ENCODE data around the gene AGBL4.
A peak's percentile ranks its signal among the peaks of the same experiment; 100 is the strongest.

AGBL4 gene

DNA sequence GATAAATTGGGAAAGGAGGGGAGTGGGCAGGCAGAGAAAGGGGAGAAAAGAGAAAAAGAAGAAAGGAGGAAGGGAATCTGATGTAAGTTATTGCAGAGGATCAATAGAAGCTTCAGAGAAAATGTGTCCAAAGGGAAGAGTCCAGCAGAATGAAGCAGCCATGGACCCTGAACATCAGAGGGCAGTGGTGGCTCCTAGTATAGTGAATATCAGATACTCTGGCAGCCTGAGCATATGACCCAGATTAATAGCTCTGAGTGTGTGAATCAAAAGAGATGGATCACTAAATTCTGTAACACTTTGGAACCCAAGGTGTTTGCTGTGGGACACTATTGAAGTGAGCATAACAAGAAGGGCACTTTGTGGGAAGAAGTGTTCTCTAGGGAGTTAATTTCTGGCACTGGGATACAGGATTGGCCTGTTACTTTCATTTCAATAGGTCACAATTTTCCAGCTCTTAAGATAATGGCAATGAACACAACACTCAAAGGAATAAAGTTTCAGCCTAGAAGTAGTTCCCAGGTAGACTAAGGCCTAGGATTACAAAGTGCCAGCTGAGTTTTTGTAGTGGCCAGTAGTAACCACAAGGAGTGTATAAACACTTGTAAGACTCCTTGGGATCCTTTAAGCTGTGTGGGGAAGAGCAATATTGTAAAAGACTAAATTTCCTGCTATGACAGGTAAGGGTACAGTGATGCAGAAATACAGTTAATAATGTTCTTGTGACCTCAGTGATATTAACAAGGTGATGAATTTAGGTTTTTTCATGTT, 1082.6 kb downstream of the AGBL4 start:
- DNase-seq (ENCODE audit: low spot score), result no peak

DNA sequence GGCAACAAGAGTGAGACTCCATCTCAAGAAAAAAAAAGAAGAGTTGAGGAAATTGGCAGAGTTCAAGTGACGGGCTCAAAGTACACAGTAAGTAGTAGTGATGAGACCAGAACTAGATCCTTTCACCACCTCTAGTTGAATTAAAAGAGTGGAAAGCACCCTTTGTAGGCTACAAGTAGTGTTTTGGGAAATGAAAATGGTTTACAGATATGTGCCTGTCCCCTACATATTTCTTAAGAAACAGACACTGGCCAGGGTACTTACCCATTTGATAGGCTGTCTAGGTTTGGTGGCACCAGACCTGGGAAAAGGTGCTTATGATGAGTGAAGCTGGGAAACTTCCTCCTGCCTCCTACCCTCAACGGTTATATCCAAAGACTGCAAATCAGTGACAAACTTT, 1083.4 kb downstream of the AGBL4 start:
- no peak for DNase-seq (ENCODE audit: low spot score)

DNA sequence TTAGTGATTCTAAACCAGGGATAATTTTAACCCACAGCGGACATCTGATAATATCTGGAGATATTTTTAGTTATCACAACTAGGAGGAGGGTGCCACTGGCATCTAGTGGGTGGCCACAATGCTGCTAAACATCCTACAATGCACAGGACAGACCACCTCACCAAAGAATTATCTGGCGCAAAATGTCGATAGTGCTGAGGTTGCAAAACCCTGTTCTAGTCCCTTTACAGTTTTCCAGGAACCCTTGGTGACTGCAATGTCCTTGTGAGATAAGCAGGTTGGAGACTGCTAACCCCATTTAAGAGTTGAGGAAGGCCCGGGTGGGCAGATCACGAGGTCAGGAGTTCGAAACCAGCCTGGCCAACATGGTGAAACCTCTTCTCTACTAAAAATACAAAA, 1083.9 kb downstream of the AGBL4 start:
- DNase-seq (ENCODE audit: low spot score), result no peak

DNA sequence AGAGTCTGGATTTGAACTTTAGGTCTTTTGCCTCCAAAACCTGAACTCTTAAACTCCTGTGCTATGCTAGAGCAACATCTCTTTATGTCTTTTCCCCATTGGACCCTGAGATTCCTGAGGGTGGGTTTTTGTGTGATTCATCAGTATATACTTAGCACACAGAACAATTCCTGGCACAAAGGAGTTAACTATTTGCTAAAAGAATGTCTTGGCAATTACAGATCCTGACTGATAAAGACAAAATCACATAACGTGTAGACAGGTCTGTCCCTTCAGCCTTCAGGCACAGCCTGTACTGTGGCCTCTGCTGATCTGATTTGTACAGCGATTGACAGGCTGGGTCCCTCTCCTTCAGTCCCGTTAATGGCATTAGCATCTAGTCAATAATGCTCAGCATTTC, 1084.7 kb downstream of the AGBL4 start:
- DNase-seq (ENCODE audit: low spot score), result no peak

DNA sequence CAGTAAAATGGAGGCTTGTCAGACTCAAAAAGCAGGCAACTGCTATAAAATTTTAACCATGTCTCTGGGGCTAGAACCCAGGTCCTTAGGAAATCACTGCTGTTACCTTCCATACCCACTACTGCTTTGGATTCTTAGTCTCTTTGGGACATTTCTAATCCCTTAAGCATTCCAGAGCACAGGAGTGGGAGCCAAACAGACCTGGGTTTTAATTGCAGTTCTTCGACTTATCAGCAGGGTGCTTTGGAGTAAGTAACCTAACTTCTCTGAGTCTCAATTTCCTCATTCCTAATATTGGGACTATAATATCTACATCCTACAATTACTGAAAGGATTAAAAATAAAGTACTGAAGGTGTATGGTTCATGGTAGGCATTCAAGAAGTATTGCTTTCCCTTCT, 1086.0 kb downstream of the AGBL4 start:
- no peak for DNase-seq (ENCODE audit: low spot score)

DNA sequence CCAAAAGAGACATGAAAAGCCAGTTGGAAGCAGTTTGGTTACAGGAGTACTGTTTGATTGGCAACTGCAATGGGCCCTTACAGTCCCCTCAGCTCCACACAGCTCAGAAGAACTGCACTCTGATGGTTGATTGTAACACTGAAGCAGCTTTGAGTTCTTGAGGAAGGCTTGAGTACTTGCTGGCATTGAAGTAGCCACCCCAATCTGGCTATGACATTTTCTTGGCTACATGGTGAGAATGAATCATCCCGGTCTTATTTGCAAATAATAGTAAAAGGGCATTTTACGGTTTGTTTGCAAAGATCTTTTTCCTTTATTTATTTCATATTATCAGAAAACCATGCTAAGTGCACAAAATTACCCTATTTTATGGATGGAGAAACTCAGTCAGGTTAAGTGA, 1087.3 kb downstream of the AGBL4 start:
- DNase-seq (ENCODE audit: low spot score), result no peak

DNA sequence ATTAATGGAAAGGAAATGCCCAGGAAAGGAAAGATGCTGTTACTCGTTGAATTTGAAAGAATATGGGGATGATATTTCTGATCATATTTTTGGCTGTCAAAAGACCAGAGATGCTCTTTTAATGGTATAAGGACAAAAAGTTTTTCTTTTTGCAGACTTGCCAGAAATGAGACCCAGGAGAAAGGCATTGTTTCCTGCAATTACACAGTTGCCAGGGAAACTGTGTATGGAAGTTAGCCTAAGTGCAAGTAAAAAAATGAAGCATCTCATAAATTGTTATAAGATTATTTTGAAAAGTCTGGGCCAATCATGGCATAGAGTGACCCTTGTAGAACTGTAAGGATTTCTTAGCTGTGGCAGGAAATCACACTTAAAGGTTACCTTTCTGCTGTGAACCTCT, 1091.4 kb downstream of the AGBL4 start:
- no peak for DNase-seq (ENCODE audit: low spot score)

DNA sequence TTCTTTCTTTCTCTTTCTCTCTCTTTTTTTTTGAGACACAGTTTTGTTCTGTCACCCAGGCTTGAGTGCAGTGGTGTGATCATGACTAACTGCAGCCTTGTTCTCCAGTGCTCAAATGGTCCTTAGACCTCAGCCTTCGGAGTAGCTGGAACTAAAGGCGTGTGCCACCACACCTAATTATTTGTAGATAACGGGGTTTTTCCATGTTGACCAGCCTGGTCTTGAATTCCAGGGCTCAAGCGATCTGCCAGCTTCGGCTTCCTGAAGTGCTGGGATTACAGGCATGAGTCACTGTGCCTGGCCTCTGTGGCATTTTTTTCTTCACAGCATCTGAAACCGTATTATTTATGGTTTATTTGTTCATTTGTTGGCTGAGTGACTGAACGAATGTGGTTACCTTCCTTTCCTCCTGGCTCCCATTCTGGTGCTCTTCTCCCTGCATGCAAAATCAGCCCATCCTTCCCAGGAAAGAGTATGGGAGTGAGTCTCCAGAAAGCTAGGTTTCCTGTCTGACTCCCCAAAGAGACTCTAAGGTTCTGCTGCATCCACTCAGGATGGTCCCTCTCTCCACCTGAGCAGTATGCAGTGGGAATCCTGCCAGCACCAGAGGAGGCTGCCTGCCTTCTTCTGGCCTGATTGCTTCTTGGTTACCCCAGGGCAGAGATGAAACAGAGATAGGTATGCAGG, 1092.1 kb downstream of the AGBL4 start:
- DNase-seq (ENCODE audit: low spot score), result no peak

DNA sequence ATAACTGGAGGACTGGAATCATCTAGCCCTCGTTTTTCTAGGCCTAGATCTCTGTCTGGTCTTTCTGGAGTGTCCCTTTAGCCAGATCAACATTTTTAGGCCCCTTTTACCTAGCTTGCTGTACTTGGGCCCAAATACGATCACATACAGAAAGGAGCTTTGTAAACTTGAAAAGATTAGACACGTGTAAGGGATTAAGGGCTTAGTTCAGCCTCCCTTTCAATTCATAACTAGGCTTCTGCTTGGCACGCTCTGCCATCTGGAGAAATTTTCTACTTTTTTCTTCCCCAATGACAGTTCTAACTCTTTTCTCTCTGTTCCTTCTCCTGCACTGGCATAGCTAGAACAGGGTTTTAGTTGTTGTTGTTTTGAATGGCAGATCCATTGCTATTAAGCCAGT, 1093.7 kb downstream of the AGBL4 start:
- no peak for DNase-seq (ENCODE audit: low spot score)

DNA sequence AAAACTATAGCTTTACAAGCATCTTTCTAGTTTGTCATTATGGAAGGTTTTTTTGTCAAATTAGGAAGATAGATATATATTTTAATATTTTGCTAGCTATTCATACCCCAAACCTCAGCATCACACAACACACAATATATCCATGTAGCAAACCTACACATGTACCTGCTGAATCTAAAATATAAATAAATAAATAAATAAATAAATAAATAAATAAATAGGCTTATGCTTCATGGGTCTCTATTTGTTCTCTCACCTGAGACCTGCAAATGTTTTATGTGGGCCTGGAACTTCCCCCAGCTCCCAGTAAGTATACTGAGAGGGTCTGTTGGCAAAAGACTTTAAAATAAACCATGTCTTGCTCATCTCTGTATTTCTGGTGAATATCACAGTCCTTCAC, 1099.7 kb downstream of the AGBL4 start:
- no peak for DNase-seq (ENCODE audit: low spot score)

DNA sequence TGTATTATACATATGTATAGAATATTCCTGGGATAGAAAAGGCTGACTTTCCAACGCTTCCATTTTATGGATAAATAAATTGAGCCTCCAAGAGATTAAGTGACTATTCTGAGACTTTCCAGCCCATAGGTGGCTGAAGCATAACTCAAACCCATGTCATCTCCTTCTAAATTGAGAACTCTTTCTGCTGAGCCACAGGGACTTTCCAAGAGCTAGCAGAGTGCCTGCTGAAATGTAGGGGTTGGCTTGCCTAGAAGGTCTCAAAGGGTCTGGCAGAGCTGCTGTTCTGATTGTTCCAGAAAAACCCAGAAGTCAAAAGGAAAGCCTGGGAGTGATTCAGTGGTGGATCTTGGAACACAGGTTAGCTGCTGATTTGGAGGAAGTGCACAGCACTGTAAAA, 1100.6 kb downstream of the AGBL4 start:
- DNase-seq (ENCODE audit: low spot score), result no peak

DNA sequence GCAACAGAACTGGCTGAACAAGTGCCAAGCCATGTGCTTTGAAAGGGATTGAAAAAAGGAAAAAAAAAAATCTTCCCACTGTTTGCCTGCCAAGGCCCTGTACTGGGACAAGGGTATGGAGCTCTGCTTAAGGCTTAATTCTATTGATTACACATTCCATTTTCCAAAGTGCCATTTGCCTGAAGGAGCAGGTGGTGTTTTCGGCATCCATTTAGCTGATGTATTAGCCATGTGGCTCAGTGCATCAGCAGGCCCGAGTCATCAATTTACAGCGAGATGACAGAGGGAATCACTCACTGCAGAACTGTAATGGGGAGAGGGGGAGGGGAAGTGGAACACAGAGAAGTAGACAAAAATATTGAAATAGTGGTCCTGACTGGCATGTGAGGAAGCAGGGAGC, 1102.9 kb downstream of the AGBL4 start:
- no peak for DNase-seq (ENCODE audit: low spot score)

DNA sequence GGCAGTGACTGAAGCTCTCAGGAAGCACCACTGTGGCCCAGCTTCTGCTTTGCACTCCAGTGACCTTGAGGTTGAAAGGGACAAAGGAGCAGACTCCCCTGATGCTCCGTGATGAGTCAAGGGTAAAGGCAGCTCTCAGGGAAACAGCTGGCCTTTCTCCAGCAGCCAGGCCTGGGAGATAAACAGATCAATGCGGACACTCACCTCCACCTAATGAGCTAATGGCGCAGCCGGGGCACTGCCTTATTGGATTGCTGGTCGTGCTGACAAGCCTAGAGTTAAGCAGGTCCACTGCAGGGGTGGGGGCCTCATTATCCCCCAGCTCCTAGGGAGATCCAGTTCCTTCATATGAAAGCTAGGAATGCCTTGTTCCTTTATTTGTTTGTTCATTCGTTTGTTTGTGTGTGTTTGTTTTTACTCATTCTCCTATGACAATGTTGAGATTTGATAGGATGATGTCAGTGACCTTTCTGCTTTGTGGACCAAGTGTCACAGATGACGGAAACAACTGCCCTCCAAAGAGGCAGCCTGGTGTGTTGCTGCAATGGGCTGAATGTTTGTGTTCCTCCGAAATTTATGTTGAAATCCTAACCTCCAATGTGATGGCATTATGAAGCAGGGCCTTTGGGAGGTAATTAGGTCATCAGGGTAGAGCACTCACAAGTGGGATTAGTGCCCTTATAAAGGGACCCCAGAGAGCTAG, 1105.7 kb downstream of the AGBL4 start:
- DNase-seq (ENCODE audit: low spot score), result no peak

DNA sequence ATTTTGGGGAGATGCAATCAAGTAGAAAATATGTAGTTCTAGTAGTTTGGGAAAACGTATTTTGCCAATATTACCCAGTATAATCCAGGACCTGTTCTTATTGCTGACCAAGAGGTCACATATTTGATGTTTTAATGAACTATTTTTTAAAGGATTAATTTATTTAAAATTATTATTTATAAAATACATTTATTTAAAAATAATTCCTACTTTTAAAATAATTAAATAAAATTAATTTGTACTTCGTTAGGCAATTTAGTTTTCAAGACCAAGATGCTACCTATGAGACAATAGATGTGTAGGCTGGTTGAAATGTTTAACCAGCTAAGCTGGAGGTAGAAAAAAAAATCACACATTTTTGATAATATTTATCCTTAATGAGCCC, 1106.7 kb downstream of the AGBL4 start:
- no peak for DNase-seq (ENCODE audit: low spot score)

DNA sequence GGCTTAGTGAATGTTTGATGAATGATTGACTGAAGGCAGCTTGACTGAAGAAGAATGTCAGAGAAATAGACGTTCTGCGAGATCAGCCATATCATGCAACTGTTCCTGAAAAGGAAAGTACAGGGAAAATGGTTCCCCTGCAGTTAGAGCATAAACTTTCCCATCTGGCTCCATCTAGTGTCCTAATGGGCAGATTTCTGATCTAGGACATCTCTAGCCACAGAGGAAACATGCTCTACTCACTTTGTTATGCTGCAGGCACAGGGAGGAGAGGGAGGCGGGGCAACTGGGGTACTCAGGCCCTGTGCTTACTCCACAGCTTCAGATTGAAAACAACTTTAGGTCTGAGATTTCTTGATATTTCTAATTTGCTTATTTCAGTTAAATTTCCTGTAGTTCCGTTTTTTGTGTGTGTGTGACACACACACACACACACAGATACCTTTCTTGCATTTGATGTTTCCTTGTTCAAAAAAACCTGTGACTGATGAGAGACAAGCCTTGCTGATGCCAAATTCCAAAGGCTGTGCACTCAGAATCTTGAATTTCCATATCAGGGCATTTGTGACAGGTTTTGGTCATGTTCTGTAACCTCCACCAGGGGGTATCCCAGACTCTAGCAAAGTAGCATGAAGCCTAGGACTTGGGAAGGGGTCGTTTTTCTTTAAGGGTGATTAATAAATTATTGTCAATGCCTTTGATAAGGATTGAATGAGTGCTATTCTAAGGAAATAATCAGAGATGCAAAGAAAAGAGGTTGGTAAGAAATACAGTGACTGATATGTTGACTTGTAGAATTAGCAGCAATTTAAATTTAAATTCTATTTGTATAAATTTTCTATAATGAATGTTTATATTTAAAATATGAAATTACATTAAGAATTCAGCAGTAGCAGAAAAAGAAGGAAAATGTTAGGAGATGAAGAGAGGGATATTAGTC, 1107.4 kb downstream of the AGBL4 start:
- DNase-seq (ENCODE audit: low spot score), result peak; percentile 20

DNA sequence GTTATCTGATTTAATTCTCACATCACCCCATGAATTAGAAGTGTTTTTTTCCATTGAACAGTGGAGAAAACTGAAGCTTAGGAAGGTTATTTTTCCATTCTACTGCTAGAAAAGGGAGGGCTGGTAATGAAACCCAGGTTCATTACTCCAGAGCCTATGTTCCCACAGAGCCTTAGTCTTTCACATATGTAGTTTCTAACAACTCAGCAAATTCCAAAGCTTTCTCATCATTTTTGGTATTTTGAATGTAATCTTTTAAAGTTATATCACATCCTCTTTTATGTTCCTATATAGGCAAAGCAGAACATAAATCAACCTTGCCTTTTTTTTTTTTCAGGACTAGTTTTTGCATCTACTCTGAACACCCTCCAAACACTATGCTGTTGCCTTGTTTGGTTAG, 1115.1 kb downstream of the AGBL4 start:
- no peak for DNase-seq (ENCODE audit: low spot score)

DNA sequence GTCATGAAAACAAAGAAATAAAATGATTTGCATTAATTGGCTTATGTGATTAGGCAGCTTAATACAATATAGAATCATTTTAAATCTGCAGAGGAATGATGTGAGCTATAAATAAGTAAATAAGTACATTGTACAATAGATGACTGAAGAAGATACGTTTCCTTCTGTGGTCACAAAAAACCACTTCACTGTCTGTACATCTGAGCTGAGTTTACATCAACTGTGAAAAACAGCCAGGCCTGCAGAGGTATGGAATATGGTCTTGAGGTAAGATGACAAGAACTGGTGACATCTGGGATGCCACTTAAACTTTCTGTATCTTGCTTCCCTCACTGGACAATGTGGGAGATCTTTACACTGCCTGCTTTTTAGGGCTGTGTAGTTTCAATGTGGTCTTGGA, 1117.0 kb downstream of the AGBL4 start:
- no peak for DNase-seq (ENCODE audit: low spot score)

DNA sequence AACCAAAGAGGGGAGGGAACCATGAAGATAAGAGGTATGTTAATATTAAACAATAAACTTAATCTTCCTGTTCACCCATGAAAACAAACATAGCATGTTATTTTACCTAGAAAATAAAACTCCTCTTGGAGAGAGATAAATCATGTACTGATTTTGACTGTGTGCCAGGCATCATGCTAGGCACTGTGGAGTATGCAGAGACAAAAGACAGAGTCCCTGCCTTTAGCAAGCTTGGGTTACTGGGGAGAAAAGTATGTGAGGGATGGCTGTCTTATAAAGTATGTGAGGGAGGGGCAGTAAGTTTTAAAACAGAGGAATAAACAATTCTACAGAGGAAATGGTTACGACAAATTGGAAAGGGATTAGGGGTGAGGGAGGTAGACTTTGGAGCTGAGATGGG, 1117.6 kb downstream of the AGBL4 start:
- no peak for DNase-seq (ENCODE audit: low spot score)

DNA sequence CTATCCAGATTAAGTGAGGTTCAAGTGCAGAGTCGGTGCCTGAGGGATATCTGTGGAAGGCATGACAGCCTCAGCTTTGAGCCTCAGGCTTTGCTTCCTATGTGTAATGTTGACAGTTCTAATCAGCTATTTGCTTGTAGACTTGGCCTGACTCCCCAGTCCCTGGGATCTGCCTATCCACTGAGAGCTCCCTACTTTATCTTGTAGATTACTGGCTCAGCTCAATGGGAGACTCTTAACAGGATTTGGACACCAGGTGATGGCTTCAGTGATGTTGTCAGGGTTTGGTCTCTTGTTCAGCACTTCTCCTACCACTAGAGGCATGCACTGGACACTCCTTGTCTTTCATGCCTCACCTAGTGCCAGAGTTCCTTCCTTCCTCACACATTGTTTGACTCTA, 1120.5 kb downstream of the AGBL4 start:
- DNase-seq (ENCODE audit: low spot score), result no peak

DNA sequence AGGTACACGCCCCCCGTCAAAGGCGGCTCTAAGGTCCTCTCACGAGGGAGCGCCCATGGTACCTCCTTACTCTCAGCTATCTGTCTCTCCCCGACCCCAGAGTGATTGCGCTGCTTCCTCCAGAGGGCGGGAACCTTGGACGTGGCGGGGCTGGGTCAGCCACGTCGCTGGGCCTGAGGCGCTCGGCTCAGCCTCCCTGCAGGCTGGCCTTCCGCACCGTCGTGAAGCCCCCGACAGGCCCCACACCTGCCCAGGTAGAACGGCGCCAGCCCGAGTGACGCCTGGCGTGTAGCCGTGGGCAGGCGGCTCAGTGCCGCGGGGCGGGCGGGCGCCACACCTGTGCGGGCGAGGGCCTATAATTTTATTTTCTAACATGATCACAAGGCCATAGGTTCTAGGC, 1124.9 kb downstream of the AGBL4 start:
- no peak for DNase-seq (ENCODE audit: low spot score)

DNA sequence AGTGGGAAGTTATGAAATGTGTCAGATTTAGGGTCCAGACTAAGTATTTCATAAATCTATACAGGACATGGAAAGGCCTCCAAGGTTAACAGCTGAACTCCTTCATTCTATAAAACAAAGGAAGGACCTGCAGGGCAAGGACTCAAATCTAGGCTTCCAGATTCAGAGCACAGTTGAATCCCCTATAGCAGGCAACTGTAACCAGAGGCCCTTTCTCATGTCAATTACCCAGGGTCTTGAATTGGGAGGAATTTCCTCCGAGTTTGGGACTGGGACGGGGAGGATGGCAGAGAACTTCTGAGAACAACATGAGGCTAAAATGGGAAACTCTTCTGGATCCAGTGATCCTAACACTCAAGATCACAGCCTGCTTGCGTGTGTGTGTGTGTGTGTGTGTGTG, 1134.1 kb downstream of the AGBL4 start:
- no peak for DNase-seq (ENCODE audit: low spot score)

DNA sequence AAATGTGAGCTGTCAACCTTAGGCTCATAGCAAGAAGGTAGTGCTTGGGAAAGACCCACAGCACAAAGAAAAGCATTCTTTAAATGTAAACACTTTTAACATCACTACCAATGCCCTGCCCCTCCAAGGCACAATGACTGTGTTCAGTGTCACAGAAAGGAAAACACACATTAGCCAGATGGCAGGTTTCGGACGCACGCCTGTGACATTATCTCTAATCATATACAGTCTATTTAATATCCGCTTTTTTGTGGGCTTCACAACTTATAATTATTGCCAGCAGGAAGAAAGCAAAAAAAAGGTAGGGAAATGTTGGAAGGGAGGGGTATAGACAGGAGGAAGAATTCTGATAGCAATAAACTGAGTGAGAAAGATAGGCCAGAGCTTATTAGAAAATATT, 1134.7 kb downstream of the AGBL4 start:
- no peak for DNase-seq (ENCODE audit: low spot score)
